SIG-M5 treated with dmso at 0.1 percent for 504 hours (cell line): Measurements from ENCODE around the gene MAP3K5.

Experiments used
- DNase-seq: peaks from one replicate; lab custom pipeline; 2025; ENCODE audit not compliant: unreplicated experiment; lab: John Stamatoyannopoulos, UW

Gene MAP3K5

GRCh38 chr6:136655239-136656014 is 136.8 kb downstream of the MAP3K5 start:
- no peak for DNase-seq

GRCh38 chr6:136654086-136654485 is 138.2 kb downstream of the MAP3K5 start:
- DNase-seq = no peak

GRCh38 chr6:136652656-136653055 is 139.6 kb downstream of the MAP3K5 start:
- DNase-seq = no peak

GRCh38 chr6:136651982-136652381 is 140.3 kb downstream of the MAP3K5 start:
- DNase-seq = no peak

GRCh38 chr6:136647363-136647852 is 144.9 kb downstream of the MAP3K5 start:
- DNase-seq = peak; percentile 3

- DNase-seq = no peak
Observed at GRCh38 chr6:136646377-136646776, 145.9 kb downstream of the MAP3K5 start.

- DNase-seq = no peak
Observed at GRCh38 chr6:136644597-136644952, 147.7 kb downstream of the MAP3K5 start.

- peak; percentile 46 for DNase-seq
Observed at GRCh38 chr6:136643850-136644596, 148.3 kb downstream of the MAP3K5 start.

GRCh38 chr6:136641873-136642465 is 150.3 kb downstream of the MAP3K5 start:
- no peak for DNase-seq

GRCh38 chr6:136641166-136641565 is 151.1 kb downstream of the MAP3K5 start:
- DNase-seq = no peak

GRCh38 chr6:136640132-136640915 is 152.0 kb downstream of the MAP3K5 start:
- DNase-seq = no peak

- no peak for DNase-seq
Observed at GRCh38 chr6:136639702-136640101, 152.6 kb downstream of the MAP3K5 start.

GRCh38 chr6:136635615-136636014 is 156.7 kb downstream of the MAP3K5 start:
- DNase-seq = no peak

- no peak for DNase-seq
Observed at GRCh38 chr6:136633355-136633754, 158.9 kb downstream of the MAP3K5 start.

- no peak for DNase-seq
Observed at GRCh38 chr6:136628996-136629395, 163.3 kb downstream of the MAP3K5 start.

GRCh38 chr6:136627191-136627590 is 165.1 kb downstream of the MAP3K5 start:
- no peak for DNase-seq

GRCh38 chr6:136625293-136625692 is 167.0 kb downstream of the MAP3K5 start:
- no peak for DNase-seq

GRCh38 chr6:136624347-136624746 is 167.9 kb downstream of the MAP3K5 start:
- DNase-seq = no peak

- DNase-seq = no peak
Observed at GRCh38 chr6:136618086-136618485, 174.2 kb downstream of the MAP3K5 start.

GRCh38 chr6:136616527-136616926 is 175.8 kb downstream of the MAP3K5 start:
- no peak for DNase-seq

GRCh38 chr6:136614994-136615393 is 177.3 kb downstream of the MAP3K5 start:
- no peak for DNase-seq
